IPS-20b (cell line): Measurements from ENCODE around the gene SHC3.

ENCODE experiments used
- H3K27ac ChIP-seq: one replicate; pipeline ENCODE4 v1.5.1; 2013; ENCODE audit warnings: low read length
- H3K27me3 ChIP-seq: 2 replicates; pipeline ENCODE4 v1.6.1; 2013; ENCODE audit warnings: mild to moderate bottlenecking, low read length, inconsistent platforms; ENCODE audit not compliant: insufficient read depth
- H3K36me3 ChIP-seq: 2 replicates; pipeline ENCODE4 v1.6.1; 2013; ENCODE audit warnings: low read depth, mild to moderate bottlenecking, inconsistent platforms, low read length, moderate library complexity; ENCODE audit not compliant: insufficient read depth
- H3K4me1 ChIP-seq: 2 replicates; pipeline ENCODE4 v1.6.1; 2013; ENCODE audit warnings: mild to moderate bottlenecking, control low read depth, inconsistent platforms, low read length, moderate library complexity; ENCODE audit not compliant: insufficient read depth
- H3K4me3 ChIP-seq: 2 replicates; pipeline ENCODE4 v1.5.1; 2013; ENCODE audit warnings: mild to moderate bottlenecking, low read length, inconsistent platforms
- H3K9ac ChIP-seq: 2 replicates; pipeline ENCODE4 v1.6.1; 2013; ENCODE audit warnings: low read depth, mild to moderate bottlenecking, inconsistent platforms, low read length, moderate library complexity
- H3K9me3 ChIP-seq: 2 replicates; pipeline ENCODE4 v1.6.1; 2013; ENCODE audit warnings: mild to moderate bottlenecking, low read depth, low read length, inconsistent platforms; ENCODE audit not compliant: insufficient read depth

SHC3 gene

DNA sequence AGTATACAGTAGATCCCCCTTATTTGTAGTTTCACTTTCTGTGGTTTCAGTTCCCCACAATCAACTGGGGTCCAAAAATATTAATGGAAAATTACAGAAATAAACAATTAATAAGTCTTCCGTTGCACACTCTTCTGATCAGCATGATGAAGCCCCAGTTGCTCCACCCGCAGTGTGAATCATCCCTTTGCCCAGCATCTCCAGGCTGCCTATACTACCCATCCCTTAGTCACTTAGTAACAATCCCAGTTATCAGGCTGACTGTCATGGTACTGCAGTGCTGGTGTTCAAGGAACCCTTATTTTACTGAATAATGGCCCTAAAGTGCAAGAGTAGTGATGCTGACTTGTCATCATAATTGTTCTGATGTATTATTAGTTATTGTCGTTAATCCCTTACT is 28.9 kb downstream of the SHC3 start:
- Histone ChIP-seq H3K4me3 (no peak overlapping the region), H3K27ac (no peak overlapping the region), H3K36me3 (no peaks in the 10 kb centered on the region), H3K27me3 (no peaks in the 10 kb centered on the region), H3K4me1 (no peaks in the 10 kb centered on the region), H3K9me3 (no peaks in the 10 kb centered on the region), H3K9ac (no peak overlapping the region)

- Histone ChIP-seq H3K4me3 (no peak overlapping the region), H3K27me3 (no peaks in the 10 kb centered on the region), H3K9me3 (no peaks in the 10 kb centered on the region), H3K36me3 (no peaks in the 10 kb centered on the region), H3K9ac (no peak overlapping the region), H3K27ac (no peak overlapping the region), H3K4me1 (0 out of 2 replicates have a peak, but pooled peaks cover 4% of the 10 kb centered on the region)
These were observed 33.5 kb downstream of the SHC3 start for GRCh38 chr9:89145097-89145496.

GRCh38 chr9:89144238-89144637 is 34.4 kb downstream of the SHC3 start:
- H3K27me3 ChIP-seq, result no peaks in the 10 kb centered on the region
- H3K9me3 ChIP-seq, result no peaks in the 10 kb centered on the region
- no peak overlapping the region for H3K27ac ChIP-seq
- H3K4me3 ChIP-seq, result no peak overlapping the region
- 0 out of 2 replicates have a peak, but pooled peaks cover 4% of the 10 kb centered on the region for H3K4me1 ChIP-seq
- H3K36me3 ChIP-seq, result no peaks in the 10 kb centered on the region
- no peak overlapping the region for H3K9ac ChIP-seq

DNA sequence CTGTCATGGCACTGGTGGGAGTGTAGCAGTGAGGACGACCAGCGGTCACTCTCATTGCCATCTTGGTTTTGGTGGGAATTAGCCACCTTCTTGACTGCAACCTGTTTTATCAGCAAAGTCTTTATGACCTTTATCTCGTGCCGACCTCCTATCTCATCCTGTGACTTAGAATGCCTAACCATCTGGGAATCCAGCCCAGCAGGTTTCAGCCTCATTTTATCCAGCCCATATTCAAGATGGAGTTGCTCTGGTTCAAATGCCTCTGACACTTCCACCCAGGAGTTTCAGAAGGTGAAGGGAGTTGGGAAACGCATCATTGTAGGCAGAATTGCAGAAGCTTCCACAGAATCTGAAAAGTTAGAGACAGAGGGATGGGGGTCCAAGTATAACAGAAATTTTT is 35.4 kb downstream of the SHC3 start:
- H3K27me3 ChIP-seq, result no peaks in the 10 kb centered on the region
- no peak overlapping the region for H3K9ac ChIP-seq
- no peaks in the 10 kb centered on the region for H3K9me3 ChIP-seq
- H3K27ac ChIP-seq, result no peak overlapping the region
- H3K4me3 ChIP-seq, result no peak overlapping the region
- H3K4me1 ChIP-seq, result 0 out of 2 replicates have a peak, but pooled peaks cover 4% of the 10 kb centered on the region
- no peaks in the 10 kb centered on the region for H3K36me3 ChIP-seq

GRCh38 chr9:89139455-89139854 is 39.2 kb downstream of the SHC3 start:
- Histone ChIP-seq H3K36me3 (no peaks in the 10 kb centered on the region), H3K4me3 (no peak overlapping the region), H3K9ac (no peak overlapping the region), H3K4me1 (0 out of 2 replicates have a peak, but pooled peaks cover 4% of the 10 kb centered on the region), H3K9me3 (peaks cover 22% of the 10 kb centered on the region; the same call in 1 of the 2 replicates), H3K27me3 (no peaks in the 10 kb centered on the region), H3K27ac (no peak overlapping the region)

DNA sequence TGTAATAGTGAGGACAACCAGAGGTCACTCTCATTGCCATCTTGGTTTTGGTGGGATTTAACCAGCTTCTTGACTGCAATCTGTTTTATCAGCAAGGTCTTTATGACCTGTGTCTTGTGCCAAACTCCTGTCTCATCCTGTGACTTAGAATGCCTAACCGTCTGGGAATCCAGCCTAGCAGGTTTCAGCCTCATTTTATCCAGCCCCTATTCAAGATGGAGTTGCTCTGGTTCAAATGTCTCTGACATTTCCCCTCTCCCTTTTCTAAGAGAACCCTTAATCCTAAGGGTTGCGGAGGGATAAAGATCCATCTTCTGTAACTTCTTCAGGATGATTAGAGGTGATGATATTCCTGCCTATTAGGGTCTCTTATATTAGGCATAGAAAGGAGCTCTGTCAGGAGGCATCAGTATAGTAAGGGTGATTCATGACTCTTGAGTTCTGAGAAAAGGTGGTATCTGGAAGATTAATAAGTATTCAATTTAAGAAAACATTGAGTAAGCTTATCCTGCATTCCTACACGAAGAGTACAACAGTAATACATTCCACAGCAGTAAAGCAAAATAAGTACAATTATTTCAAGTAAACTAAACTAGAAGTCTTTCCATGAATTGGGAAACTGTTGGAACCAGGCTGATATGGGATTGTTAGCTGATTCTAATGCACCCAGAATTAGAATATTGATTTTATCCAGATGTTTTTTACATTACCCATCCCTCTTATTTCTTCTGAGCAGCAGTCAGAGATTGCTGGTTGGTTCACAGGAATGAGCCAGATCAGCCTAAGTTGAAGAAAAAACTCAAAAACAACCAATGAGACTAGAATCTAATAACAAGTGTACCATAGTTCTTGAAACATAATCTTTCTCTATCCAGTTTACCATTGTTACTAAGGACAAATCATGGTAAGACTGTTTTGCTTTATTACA is 39.9 kb downstream of the SHC3 start:
- H3K4me3 ChIP-seq, result no peak overlapping the region
- no peaks in the 10 kb centered on the region for H3K4me1 ChIP-seq
- no peak overlapping the region for H3K27ac ChIP-seq
- H3K36me3 ChIP-seq, result no peaks in the 10 kb centered on the region
- no peaks in the 10 kb centered on the region for H3K27me3 ChIP-seq
- no peak overlapping the region for H3K9ac ChIP-seq
- H3K9me3 ChIP-seq, result peaks cover 28% of the 10 kb centered on the region; the same call in 1 of the 2 replicates

DNA sequence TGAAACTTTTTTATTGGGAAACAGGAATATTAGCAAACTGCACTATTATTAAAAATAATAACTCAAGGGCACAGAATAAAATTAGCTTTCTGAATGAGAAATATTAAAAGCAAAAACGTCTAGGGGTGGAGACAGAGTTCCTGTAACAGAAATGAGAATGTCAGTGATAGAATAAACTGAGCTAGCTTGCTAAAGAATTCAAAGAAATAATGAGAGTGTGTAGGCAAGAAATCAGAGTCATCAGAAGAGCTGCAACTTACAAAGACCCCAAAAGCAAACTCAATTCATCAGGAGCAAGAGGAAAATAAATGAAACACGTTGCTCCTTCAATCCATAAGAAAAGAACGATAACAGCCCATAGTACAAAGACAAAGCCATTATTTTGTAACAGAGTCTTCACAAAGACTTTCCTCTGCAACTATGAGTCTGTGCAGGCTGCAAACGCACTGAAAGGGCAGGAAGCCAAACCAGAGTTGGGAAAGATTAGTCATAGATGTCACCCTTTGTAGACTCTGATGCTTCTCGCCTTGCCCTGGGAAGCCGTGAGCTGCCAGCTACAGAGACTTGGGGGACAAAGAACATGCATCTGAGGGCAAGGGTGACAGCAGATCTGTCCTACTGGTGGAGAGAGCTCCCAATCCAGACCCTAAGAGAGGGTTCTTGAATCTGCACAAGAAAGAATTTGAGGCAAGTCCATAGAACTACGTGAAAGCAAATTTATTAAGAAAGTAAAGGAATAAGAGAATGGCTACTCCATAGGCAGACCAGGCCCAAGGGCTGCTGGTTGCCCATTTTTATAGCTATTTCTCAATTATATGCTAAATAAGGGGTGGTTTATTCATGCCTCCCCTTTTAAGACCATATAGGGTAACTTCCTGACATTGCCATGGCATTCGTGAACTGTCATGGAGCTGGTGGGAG is 40.8 kb downstream of the SHC3 start:
- no peak overlapping the region for H3K9ac ChIP-seq
- no peak overlapping the region for H3K27ac ChIP-seq
- no peaks in the 10 kb centered on the region for H3K27me3 ChIP-seq
- peaks cover 28% of the 10 kb centered on the region; the same call in 1 of the 2 replicates for H3K9me3 ChIP-seq
- no peak overlapping the region for H3K4me3 ChIP-seq
- H3K4me1 ChIP-seq, result no peaks in the 10 kb centered on the region
- H3K36me3 ChIP-seq, result no peaks in the 10 kb centered on the region

DNA sequence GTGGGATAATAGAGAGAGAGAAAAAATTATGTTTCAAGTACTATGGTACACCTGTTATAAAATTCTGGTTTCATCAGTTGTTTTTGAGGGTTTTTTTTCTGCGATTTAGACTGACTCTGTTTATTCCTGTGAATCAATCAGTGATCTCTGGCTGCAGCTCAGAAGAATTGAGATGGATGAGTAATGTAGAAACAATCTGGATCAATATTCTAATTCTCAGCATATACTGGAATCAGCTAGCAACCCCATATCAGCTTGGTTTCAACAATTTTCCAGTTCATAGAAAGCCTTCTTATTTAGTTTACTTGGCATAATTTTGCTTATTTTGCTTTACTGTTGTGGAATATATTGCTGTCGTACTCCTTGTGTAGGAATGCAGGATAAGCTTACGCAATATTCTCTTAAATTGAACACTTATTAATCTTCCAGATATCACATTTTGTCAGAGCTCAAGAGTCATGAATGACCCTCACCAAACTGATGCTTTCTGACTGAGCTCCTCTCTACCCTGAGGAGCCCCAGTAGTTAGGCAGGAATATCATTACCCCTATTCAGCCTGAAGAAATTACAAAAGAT is 42.9 kb downstream of the SHC3 start:
- Histone ChIP-seq H3K4me1 (no peaks in the 10 kb centered on the region), H3K9me3 (peaks cover 28% of the 10 kb centered on the region; the same call in 1 of the 2 replicates), H3K9ac (no peak overlapping the region), H3K27ac (no peak overlapping the region), H3K27me3 (no peaks in the 10 kb centered on the region), H3K36me3 (no peaks in the 10 kb centered on the region), H3K4me3 (no peak overlapping the region)

GRCh38 chr9:89134709-89135108 is 43.9 kb downstream of the SHC3 start:
- Histone ChIP-seq H3K36me3 (no peaks in the 10 kb centered on the region), H3K4me3 (no peak overlapping the region), H3K27ac (no peak overlapping the region), H3K9me3 (peaks cover 28% of the 10 kb centered on the region; the same call in 1 of the 2 replicates), H3K27me3 (no peaks in the 10 kb centered on the region), H3K9ac (no peak overlapping the region), H3K4me1 (no peaks in the 10 kb centered on the region)

DNA sequence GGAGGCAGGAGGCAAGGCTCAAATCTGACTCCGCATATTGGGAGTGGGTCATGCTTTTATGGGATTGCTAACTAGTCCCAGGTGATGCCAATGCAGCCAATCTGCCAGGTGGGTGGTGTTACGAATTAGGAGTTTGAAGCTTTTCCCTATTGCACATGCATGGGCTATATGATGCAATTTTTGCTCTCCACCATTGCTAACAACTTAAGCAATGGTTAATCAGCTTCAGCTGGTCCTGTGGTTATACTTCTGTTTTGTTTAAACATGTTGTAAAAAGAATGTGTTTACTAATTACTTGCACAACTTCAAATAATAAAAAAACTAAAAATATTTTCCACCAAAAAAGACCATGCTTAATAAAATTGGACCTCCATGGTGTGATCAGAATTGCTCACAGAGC is 55.7 kb downstream of the SHC3 start:
- no peaks in the 10 kb centered on the region for H3K36me3 ChIP-seq
- H3K27me3 ChIP-seq, result no peaks in the 10 kb centered on the region
- no peaks in the 10 kb centered on the region; the same call in 1 of the 2 replicates for H3K4me1 ChIP-seq
- H3K9ac ChIP-seq, result no peak overlapping the region
- no peak overlapping the region for H3K27ac ChIP-seq
- no peak overlapping the region for H3K4me3 ChIP-seq
- peaks cover 16% of the 10 kb centered on the region; the same call in 1 of the 2 replicates for H3K9me3 ChIP-seq

DNA sequence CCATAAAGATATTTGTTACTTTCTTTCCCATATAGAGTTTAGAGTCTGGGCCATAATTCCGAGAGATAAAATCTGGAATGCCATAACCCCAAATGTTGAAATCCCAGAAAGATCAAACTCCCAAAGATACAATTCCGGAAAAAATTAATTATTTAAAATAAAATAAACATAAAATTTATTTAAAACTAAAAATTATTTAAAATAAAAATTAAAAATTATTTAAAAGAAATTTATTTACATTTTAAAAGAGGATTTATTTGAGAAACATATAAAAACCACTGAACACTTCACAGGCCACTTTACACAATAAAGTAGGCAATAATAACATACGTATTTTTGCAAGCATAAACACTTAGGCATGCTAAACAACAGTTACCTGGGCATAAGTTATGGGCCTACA is 57.9 kb downstream of the SHC3 start:
- Histone ChIP-seq H3K36me3 (no peaks in the 10 kb centered on the region), H3K27me3 (no peaks in the 10 kb centered on the region), H3K4me1 (no peaks in the 10 kb centered on the region; the same call in 1 of the 2 replicates)

More for the DNA sequence above, 57.9 kb downstream of the SHC3 start:
- H3K27ac ChIP-seq, result no peak overlapping the region
- no peak overlapping the region for H3K9ac ChIP-seq
- no peak overlapping the region for H3K4me3 ChIP-seq
- no peaks in the 10 kb centered on the region for H3K9me3 ChIP-seq
